ENCODE data around the gene DEXI.

The DEXI gene

DNA sequence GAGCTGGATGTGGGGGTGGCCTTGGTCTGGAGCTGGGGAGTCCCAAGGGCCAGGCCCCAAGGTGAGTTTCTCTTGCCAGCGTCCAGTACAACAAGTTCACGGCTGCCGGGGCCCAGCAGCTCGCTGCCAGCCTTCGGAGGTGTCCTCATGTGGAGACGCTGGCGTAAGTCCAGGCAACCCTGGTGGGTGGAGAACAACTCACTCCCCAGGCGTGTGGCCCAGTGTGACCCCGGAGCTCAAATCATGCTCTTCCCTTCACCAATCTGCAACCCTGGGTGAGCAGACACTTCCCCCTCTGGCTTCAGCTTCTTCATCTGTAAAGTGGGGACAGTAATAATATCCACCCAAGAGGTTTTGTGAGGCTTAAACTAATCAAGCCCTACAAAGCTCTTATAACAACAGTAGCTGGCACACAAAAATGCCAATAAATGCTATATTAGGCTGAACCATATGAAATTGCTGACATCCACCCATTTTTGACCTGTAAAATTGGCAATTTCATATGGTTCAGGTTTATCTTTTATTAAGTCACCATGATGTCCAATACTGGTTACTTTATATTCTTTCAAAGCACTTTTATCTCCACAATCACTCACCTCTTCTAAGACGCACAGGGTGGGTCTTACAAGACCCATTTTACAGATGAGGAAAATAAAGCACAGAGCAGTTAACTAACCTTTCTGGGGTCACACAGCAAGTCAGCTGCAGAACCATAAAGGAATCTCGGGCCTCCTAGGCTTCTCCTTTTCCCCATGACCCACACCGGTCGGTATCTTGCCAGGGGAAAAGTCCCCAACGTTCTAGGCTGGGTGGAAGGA is 19.7 kb downstream of the DEXI start:
- no peak for ATAC-seq

GRCh38 chr16:10921536-10922327 is 20.5 kb downstream of the DEXI start:
- TF ChIP-seq PPARA (CRISPR knock-in tag; IDR thresholded peaks at IDR 0.05; ENCODE audit: borderline replicate concordance): no peak
- no peak for TF ChIP-seq ZNF70 (CRISPR knock-in tag; IDR thresholded peaks at IDR 0.05)
- no peak for TF ChIP-seq ZNF8 (CRISPR knock-in tag; IDR thresholded peaks at IDR 0.05)
- TF ChIP-seq OSR1 (CRISPR knock-in tag; IDR thresholded peaks at IDR 0.05): no peak
- TF ChIP-seq ZC3H10 (CRISPR knock-in tag; IDR thresholded peaks at IDR 0.05): no peak
- no peak for TF ChIP-seq ZNF565 (CRISPR knock-in tag; conservative IDR thresholded peaks at IDR 0.05; ENCODE audit: low read depth)
- no peak for TF ChIP-seq SNAI2 (CRISPR knock-in tag; IDR thresholded peaks at IDR 0.05)
- no peak for TF ChIP-seq BACH2 (CRISPR knock-in tag; IDR thresholded peaks at IDR 0.05; ENCODE audit: borderline replicate concordance)
- TF ChIP-seq, protein P1, sequence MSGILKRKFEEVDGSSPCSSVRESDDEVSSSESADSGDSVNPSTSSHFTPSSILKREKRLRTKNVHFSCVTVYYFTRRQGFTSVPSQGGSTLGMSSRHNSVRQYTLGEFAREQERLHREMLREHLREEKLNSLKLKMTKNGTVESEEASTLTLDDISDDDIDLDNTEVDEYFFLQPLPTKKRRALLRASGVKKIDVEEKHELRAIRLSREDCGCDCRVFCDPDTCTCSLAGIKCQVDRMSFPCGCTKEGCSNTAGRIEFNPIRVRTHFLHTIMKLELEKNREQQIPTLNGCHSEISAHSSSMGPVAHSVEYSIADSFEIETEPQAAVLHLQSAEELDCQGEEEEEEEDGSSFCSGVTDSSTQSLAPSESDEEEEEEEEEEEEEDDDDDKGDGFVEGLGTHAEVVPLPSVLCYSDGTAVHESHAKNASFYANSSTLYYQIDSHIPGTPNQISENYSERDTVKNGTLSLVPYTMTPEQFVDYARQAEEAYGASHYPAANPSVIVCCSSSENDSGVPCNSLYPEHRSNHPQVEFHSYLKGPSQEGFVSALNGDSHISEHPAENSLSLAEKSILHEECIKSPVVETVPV (CRISPR knock-in tag; IDR thresholded peaks at IDR 0.05): no peak
- no peak for TF ChIP-seq ZFP30 (CRISPR knock-in tag; IDR thresholded peaks at IDR 0.05)
- no peak for ATAC-seq

More for the DNA sequence above, 19.7 kb downstream of the DEXI start:
- TF ChIP-seq ZFP3 (CRISPR knock-in tag; IDR thresholded peaks at IDR 0.05) (no peak), OSR1 (CRISPR knock-in tag; IDR thresholded peaks at IDR 0.05) (no peak), POU6F1 (CRISPR knock-in tag; IDR thresholded peaks at IDR 0.05; ENCODE audit: borderline replicate concordance, low read depth) (no peak), ZNF565 (CRISPR knock-in tag; conservative IDR thresholded peaks at IDR 0.05; ENCODE audit: low read depth) (no peak), ISL1 (CRISPR knock-in tag; IDR thresholded peaks at IDR 0.05) (no peak), SNAI2 (CRISPR knock-in tag; IDR thresholded peaks at IDR 0.05) (no peak), ZC3H10 (CRISPR knock-in tag; IDR thresholded peaks at IDR 0.05) (no peak), CSDC2 (CRISPR knock-in tag; IDR thresholded peaks at IDR 0.05) (no peak), ZNF8 (CRISPR knock-in tag; IDR thresholded peaks at IDR 0.05) (no peak), TCF4 (CRISPR knock-in tag; IDR thresholded peaks at IDR 0.05; ENCODE audit: borderline replicate concordance) (no peak), ARNTL (CRISPR knock-in tag; IDR thresholded peaks at IDR 0.05; ENCODE audit: borderline replicate concordance, low read depth) (no peak), RARB (CRISPR knock-in tag; IDR thresholded peaks at IDR 0.05) (no peak), PPARA (CRISPR knock-in tag; IDR thresholded peaks at IDR 0.05; ENCODE audit: borderline replicate concordance) (no peak), ESRRG (CRISPR knock-in tag; IDR thresholded peaks at IDR 0.05) (no peak), ZNF70 (CRISPR knock-in tag; IDR thresholded peaks at IDR 0.05) (no peak), BACH2 (CRISPR knock-in tag; IDR thresholded peaks at IDR 0.05; ENCODE audit: borderline replicate concordance) (no peak)
- TF ChIP-seq, protein P2, sequence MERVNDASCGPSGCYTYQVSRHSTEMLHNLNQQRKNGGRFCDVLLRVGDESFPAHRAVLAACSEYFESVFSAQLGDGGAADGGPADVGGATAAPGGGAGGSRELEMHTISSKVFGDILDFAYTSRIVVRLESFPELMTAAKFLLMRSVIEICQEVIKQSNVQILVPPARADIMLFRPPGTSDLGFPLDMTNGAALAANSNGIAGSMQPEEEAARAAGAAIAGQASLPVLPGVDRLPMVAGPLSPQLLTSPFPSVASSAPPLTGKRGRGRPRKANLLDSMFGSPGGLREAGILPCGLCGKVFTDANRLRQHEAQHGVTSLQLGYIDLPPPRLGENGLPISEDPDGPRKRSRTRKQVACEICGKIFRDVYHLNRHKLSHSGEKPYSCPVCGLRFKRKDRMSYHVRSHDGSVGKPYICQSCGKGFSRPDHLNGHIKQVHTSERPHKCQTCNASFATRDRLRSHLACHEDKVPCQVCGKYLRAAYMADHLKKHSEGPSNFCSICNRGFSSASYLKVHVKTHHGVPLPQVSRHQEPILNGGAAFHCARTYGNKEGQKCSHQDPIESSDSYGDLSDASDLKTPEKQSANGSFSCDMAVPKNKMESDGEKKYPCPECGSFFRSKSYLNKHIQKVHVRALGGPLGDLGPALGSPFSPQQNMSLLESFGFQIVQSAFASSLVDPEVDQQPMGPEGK (CRISPR knock-in tag; IDR thresholded peaks at IDR 0.05; ENCODE audit: borderline replicate concordance): no peak
- TF ChIP-seq, protein P3, sequence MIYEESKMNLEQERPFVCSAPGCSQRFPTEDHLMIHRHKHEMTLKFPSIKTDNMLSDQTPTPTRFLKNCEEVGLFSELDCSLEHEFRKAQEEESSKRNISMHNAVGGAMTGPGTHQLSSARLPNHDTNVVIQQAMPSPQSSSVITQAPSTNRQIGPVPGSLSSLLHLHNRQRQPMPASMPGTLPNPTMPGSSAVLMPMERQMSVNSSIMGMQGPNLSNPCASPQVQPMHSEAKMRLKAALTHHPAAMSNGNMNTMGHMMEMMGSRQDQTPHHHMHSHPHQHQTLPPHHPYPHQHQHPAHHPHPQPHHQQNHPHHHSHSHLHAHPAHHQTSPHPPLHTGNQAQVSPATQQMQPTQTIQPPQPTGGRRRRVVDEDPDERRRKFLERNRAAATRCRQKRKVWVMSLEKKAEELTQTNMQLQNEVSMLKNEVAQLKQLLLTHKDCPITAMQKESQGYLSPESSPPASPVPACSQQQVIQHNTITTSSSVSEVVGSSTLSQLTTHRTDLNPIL (CRISPR knock-in tag; IDR thresholded peaks at IDR 0.05; ENCODE audit: low read depth): no peak
- TF ChIP-seq, protein P1 (CRISPR knock-in tag; IDR thresholded peaks at IDR 0.05): no peak
- TF ChIP-seq, protein P4, sequence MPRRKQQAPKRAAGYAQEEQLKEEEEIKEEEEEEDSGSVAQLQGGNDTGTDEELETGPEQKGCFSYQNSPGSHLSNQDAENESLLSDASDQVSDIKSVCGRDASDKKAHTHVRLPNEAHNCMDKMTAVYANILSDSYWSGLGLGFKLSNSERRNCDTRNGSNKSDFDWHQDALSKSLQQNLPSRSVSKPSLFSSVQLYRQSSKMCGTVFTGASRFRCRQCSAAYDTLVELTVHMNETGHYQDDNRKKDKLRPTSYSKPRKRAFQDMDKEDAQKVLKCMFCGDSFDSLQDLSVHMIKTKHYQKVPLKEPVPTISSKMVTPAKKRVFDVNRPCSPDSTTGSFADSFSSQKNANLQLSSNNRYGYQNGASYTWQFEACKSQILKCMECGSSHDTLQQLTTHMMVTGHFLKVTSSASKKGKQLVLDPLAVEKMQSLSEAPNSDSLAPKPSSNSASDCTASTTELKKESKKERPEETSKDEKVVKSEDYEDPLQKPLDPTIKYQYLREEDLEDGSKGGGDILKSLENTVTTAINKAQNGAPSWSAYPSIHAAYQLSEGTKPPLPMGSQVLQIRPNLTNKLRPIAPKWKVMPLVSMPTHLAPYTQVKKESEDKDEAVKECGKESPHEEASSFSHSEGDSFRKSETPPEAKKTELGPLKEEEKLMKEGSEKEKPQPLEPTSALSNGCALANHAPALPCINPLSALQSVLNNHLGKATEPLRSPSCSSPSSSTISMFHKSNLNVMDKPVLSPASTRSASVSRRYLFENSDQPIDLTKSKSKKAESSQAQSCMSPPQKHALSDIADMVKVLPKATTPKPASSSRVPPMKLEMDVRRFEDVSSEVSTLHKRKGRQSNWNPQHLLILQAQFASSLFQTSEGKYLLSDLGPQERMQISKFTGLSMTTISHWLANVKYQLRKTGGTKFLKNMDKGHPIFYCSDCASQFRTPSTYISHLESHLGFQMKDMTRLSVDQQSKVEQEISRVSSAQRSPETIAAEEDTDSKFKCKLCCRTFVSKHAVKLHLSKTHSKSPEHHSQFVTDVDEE (CRISPR knock-in tag; IDR thresholded peaks at IDR 0.05): no peak

Measured in SK-N-SH treated with all-trans-retinoic acid at 6 μM for 48 hours (cell line).